Occipital lobe (tissue), 2 donors: ENCODE measurements around the gene C10orf62. TPM values are rescaled to one million over a fixed set of nuclear protein-coding genes. Genes with fewer than 3 reads are reported as not detected.
"Not testable (repeated sequence)": the region's sequence is repeated elsewhere in the genome, so short reads cannot be mapped to it uniquely, and the experiment has no call there.

Experiments
- DNase-seq: peaks from one replicate; lab custom pipeline; 2025; lab: John Stamatoyannopoulos, UW
- total RNA-seq: library from RNA; depleted of rRNA; stranded (reverse); fragments of >200 nt; gene quantifications from one replicate; pipeline ENCODE4 v1.2.3, GENCODE V29; 2014

C10orf62 gene, protein sequence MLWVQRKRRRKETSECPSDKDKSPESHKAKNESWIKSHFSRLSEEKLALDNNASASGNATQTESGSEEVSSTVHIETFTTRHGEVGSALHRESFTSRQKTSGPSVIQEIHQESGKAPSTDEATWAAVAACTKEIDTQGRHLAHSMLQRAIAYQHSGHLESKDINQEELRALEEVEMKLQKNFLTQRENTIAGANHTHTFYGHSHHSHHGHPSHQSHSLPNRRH
- not detected for total RNA-seq

DNA sequence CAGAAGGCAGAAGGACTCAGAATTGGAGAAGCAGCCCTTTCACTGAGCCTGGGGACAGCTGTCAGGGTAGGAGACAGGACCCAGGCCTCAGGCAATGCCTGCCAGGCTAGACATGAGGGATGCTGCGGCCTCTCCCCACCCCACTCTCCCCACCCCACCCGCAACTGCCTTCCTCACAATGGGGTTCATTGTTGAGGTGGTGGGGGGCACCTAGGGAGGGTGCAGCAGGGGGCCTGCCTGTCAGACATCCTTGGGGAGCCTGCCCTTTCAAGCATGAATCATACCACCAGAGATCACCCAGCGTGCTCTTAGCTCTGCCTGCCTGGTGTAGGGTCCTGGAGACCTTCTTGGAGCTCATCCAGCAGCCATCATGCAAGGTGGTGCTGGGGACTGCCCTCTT, at the start of gene C10orf62:
C10orf62 (plus strand) TSS at position 243 of the 400 bp plus-strand sequence. CDS start 177 bp downstream, outside the sequence.
- DNase-seq: no peak

DNA sequence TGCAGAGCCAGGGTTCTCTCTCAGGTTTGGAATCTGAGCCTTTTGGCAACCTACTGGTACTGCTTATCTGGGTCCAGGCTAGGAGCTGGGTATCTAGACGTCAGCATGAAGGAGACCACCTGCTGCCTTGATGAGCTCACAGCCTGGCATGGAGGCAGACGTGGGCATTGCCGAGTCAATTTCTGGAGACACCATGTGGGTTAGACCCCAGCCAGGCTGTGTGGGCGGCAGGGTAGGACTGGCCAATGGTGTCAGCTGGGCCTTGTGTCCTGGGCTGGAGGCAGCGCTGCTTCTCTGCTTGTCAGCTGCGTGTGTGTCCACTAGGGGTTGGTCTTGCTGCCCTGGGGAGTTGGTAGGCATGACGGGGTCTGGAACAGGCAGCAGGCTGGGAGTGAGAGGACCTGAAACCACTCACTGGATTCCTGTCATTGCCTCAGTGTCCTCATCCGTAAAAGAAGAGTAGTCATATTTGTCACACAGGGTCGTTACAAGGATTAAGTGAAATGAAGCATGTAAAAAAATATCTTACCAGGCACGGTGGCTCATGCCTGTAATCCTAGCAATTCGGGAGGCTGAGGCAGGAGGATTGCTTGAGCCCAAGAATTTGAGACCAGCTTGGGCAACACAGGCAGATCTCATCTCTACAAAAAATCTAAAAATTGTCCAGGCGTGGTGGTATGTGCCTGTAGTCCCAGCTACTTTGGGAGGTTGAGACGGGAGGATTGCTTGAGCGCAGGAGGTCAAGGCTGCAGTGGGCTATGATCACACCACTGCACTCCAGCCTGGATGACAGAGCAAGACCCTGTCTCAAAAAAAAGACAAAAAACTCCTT, 48.6 kb upstream of the C10orf62 start:
- DNase-seq: no peak

GRCh38 chr10:97542169-97543024, 47.1 kb upstream of the C10orf62 start:
- peak; percentile 77 for DNase-seq

- DNase-seq: peak; percentile 93
Measured at GRCh38 chr10:97543025-97543546, 46.4 kb upstream of the C10orf62 start.

GRCh38 chr10:97546456-97547270, 42.9 kb upstream of the C10orf62 start:
- DNase-seq: no peak

- DNase-seq: no peak
Measured at GRCh38 chr10:97547271-97547600, 42.3 kb upstream of the C10orf62 start.

GRCh38 chr10:97547962-97548361, 41.6 kb upstream of the C10orf62 start:
- DNase-seq: no peak

- DNase-seq: no peak
Measured at GRCh38 chr10:97548828-97549455, 40.6 kb upstream of the C10orf62 start.

DNA sequence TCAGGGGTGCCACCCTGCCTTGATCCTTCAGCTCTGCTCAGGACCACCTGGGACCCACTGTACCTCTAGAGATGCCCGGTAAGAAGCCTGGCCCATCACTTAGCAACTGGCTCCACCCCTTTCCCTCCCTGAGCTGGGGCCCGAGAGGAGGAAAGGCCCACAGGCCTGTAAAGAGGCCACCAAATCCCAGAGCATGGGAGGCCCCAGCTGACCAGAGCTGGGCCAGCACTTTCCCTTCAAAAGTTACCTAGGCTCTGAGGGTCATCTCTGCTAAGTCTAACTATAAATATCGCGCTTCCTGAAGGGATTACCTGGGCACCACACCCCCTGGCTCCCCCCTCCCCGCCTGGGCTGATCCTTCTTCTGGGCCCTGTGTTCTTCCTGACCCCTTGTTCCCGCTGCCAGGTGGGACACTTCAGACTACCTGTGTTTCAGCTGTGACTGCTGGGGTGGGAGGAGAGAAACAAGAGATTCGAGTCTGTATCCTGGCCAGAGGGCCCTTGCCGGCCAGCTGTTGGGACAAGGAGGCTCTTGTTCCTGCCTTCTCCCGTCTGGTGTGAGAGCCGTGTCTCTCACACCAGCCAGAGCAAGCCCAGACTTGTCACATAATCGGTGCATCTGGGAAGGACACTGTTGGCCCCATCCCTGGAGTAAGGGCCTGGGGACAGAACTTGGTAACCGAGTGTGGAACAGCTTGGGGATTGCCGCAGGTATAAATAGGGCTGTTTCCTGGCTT, 39.8 kb upstream of the C10orf62 start:
- DNase-seq: peak; percentile 24

DNA sequence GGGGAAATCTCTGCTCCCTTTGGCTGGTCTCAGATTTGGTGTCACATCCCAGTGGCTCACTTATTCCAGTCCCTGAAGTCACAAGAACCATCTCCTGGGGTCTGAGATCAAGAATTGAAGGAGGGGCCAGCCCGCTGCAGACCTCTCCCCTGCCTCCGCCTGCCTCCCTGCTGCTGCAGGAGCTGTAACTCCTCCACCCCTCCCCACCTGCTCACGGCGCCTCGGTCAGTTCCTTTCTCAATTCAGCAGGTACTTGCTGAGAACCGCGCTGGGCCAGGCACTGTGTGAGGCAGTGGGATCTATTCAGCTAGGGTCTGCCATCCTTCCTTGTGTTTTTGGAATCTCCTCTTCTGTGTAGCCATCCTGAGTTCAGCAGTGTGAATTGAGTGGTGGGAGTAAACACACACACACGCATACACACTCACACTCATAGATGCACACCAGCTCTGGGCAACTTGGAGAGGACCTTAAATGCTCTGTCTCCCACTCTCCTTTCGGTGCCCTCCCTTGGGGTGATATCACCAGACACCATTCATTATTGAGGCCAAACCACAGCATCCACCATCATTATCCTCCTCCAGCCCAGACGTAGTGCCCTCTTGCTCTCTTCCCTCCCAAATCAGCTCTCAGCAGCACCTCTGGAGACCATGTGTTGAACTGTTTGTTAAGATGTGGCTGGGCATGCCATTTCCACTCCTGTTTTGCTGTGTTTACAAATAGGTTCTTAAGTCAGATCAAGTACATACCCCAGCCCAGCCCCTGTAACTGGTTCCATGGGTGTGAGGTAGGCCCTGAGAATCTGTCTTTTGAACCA, 39.0 kb upstream of the C10orf62 start:
- DNase-seq: no peak

- no peak for DNase-seq
Measured at GRCh38 chr10:97551271-97551670, 38.2 kb upstream of the C10orf62 start.

DNA sequence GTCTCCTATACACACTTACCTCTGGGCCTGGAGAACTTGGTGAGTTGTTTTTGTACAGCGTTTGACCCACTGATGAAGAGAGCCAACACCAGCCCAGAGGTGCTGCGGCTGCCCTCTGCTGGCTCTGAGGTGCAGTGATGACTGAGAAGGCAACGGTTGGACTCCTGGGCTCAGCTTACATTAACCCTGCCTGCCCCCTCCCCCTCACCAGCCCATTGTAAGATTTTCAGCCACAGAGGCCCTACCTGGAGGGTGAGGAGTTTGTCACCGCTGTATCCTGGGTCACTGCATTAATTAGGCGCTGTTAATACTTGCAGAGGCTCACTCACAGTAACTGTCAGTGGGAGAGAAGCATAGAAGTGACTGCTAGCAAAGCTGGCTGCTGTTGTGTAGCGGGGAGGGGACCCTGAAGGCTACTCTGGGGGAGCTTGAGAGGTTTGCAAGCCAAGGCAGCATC, 35.9 kb upstream of the C10orf62 start:
- peak; percentile 28 for DNase-seq

DNA sequence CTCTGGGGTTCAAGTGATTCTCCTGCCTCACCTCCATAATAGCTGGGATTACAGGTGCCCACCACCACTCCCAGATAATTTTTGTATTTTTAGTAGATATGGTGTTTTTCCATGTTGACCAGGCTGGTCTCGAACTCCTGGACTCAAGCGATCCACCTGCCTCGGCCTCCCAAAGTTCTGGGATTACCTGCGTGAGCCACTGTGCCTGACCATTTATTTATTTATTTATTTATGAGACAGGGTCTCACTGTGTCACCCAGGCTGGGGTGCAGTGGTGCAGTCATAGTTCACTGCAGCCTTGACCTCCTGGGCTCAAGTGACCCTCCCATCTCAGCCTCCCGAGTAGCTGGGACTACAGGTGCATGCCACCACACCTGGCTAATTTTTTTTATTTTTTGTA, 35.2 kb upstream of the C10orf62 start:
- DNase-seq: not testable (repeated sequence)

- DNase-seq: not testable (repeated sequence)
Measured at GRCh38 chr10:97555541-97555940, 34.0 kb upstream of the C10orf62 start.

DNA sequence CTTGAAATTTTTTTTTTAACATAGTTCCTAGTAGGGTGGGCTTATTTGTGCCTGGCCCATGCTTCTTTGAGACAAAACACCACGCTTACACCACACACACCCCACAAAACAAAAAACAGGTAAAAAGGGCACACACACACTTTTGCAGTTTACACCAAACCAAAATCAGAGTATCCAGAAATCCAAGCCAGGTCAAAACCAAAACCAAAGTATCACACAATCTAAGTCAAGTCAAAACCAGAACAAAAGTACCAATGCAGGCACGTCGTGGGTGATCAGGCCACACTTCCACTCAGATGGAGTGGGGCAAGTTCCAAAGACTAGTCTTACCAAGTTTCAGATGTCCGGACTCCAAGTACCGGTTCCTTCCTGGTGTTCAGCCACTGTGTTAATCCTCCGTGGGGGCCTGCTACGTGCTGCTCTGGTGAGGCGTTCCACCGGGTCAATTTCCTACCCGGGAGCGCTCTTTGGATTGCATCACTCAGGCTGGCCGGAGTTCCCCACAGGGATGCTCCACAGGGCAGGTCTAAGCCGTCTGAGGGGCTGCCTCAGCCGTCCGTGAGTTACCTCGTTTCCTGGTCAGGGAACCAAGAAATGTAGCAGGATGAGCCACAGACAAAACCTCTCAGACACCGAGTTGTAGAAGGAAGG, 28.7 kb upstream of the C10orf62 start:
- not testable (repeated sequence) for DNase-seq

GRCh38 chr10:97561386-97562077, 28.0 kb upstream of the C10orf62 start:
- DNase-seq: not testable (repeated sequence)

DNA sequence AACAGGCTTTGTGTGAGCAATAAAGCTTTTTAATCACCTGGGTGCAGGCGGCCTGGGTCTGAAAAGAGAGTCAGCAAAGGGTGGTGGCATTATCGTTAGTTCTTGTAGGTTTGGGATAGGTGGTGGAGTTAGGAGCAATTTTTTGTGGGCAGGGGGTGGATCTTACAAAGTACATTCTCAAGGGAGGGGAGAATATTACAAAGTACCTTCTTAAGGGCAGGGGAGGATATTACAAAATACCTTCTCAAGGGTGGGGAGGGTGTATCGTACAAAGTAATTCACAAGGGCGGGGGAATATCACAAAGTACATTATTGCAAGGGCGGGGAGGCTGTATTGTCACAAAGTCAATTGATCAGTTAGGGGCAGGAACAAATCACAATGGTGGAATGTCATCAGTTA, 27.2 kb upstream of the C10orf62 start:
- DNase-seq: not testable (repeated sequence)

DNA sequence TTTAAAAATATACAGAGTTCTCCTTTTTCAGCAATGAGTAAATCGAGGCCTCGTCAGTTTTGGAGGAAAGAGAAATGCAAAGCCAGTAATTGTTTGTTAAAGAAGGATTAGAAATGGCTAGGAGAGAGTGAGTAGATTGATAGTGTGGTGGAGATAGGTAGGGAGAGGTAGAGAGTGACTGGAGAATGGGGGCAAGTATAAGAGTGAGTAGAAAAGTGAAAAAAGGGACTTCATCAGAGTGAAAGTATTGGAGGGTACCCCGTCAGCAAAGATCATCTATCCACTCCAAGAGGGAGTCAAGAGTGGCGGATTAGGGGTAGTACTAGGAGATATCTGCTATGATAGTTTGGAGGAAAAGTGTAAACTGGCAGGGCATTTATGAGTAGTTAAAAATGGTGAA, 26.2 kb upstream of the C10orf62 start:
- no peak for DNase-seq
